NT2/D1 (cell line): Measurements from ENCODE around the gene TEX52.

Experiments used
- SUZ12 ChIP-seq: IDR thresholded peaks from 2 replicates; pipeline ENCODE4 v1.6.1; 2011; ENCODE audit not compliant: insufficient read length, insufficient read depth; ENCODE audit errors: extremely low read depth
- ZNF274 ChIP-seq: IDR thresholded peaks from 2 replicates; pipeline ENCODE4 v1.6.1; 2011; ENCODE audit warnings: mild to moderate bottlenecking, low read depth, low read length

DNA sequence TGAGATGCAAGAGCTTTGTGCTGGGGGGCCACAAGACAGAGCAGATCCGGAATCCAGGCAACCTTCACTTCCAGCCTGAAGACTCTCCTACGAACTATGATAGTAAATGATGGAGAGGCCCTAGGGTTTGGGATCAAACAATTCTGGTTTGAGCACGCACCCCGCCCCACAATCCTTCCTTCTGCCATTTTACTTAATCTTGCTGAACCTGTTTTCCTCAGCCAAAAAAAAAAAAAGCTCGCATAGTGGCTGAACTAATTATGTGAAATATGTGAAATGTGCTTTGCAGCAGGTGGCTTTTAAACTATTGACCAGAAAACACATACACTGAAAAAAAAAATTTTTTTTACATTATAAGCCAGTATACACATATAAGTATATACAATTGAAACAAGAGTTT, 45.0 kb downstream of the TEX52 start:
- TF ChIP-seq SUZ12 (no peak), ZNF274 (no peak)
